NOMO-1 treated with DMSO at 0.1 percent for 48 hours (cell line): ENCODE results near the gene PTGER3.
A peak's percentile ranks its signal among the peaks of the same experiment; 100 is the strongest.
"Not testable (repeated sequence)": the region's sequence is repeated elsewhere in the genome, so short reads cannot be mapped to it uniquely, and the experiment has no call there.

Experiments used
- DNase-seq: peaks from one replicate; lab custom pipeline; 2025; ENCODE audit not compliant: unreplicated experiment; lab: John Stamatoyannopoulos, UW

The PTGER3 gene

DNA sequence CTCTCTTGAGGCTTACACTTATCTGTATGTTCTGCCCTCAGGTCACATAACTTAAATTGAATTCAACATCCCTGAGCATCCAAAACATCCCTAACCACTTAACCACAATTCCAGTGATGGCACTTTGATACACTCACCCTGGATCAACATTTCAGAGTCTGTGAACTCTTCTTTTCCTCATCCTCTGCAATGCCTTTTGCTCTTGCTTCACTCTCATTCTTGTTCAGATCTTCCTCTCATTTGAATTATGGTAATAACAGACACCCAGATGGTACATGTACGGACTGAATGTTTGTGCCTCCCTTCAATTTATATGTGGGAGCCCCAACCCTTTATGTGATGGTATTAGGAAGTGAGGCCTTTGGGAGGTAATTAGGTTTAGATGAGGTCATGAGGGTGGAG is 33.4 kb downstream of the PTGER3 start:
- DNase-seq = no peak

GRCh38 chr1:71002709-71003475 is 44.7 kb downstream of the PTGER3 start:
- DNase-seq = no peak

GRCh38 chr1:71001624-71002023 is 46.0 kb downstream of the PTGER3 start:
- no peak for DNase-seq

DNA sequence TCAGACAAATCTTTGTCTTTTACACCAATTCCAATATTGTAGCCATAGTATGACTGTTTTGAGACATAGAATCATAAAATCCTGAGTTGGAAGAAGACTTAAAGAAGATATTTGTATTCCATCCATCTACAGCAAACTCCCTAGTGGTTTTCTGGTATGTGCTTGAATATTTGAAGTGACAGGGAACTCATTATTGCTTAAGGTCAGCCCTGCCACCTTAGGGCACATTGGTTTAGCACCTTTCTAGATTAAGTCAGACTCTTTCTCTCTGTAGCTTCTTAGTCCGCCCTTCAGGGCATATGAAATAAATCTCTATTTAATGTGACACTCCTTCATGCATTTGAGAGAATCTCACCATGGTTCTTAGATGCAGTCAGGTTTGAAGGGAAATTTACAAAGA is 49.8 kb downstream of the PTGER3 start:
- no peak for DNase-seq

DNA sequence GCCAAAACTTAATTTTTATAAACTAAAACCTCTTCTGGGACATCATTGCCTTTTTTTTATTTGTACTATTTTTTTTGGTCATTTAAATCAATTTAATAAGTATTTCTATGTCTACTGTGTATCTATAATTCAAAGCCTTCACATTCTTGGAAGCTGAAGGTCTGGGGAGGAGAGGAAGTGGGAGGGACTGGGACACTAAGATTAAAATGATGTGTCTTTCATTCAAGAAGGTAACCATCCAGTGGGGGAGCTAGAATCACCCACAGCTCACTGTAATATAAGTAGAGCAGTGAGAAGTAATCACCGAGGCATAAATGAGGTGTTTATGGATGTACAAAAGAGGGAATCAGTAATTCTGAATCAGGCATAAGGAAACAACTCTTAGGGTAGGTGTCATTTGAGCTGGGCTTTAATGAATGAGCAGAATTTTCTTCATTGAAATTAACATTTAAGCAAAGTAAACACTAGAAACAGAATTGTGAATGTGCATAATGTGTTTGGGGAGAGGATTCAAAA is 52.8 kb downstream of the PTGER3 start:
- no peak for DNase-seq

GRCh38 chr1:70993798-70994197 is 53.8 kb downstream of the PTGER3 start:
- no peak for DNase-seq

DNA sequence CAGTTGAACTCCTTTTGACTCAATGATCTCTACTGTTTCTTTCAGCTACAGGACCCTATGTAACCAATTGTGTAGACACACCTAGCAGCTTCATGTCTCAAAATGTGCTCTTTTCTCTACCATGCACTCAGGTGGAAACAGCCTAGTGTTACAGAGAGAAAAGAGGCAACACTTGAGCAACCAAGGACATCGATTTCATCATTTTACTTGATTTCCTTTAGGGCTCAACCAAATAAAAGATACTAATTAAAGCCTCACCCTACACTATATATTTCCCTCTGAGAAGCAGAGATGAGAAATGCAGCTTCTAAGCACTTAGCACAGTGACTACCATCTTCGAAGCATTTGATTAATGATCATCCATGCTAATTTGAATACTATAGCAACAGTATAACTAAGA is 55.1 kb downstream of the PTGER3 start:
- DNase-seq = no peak

GRCh38 chr1:70990469-70991253 is 57.0 kb downstream of the PTGER3 start:
- no peak for DNase-seq

- no peak for DNase-seq
These were observed 60.1 kb downstream of the PTGER3 start for GRCh38 chr1:70987497-70987896.

DNA sequence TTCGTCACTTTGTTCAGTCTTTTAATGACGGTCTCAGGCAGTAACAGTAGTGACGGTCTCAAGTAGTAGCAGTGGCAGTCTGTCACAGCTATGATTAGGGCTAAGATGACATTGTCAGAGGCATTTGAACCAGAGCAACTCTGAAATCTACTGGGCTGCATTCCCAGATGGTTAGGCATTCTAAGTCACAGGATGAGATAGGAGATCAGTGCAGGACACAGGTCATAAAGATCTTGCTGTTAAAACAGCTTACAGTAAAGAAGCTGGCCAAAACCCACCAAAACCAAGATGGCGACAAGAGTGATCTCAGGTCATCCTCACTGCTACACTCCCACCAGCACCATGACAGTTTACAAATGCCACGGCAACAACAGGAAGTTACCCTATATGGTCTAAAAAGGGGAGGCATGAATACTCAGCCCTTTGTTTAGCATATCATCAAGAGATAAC is 61.8 kb downstream of the PTGER3 start:
- DNase-seq = not testable (repeated sequence)

- not testable (repeated sequence) for DNase-seq
These were observed 62.3 kb downstream of the PTGER3 start for GRCh38 chr1:70985278-70985677.

DNA sequence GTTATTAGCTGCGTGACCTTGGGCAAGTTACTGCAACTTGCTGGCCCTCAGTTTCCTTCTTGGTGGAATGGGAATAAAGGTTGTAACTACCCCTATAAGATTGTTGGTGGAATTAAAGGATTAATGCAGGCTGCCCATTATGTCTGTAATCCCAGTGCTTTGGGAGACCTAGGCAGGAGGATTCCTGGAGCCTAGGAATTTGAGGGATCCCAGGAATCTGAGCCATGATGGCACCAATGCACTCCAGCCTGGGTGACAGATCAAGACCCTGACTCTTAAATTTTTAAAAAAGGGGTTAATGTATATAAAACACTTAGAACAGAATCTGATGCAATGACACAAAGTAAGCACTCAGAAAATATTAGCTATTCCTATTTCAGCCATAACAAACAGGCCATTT is 67.3 kb downstream of the PTGER3 start:
- DNase-seq = no peak

GRCh38 chr1:70979881-70980280 is 67.7 kb downstream of the PTGER3 start:
- DNase-seq = peak; percentile 93

- DNase-seq = no peak
These were observed 68.3 kb downstream of the PTGER3 start for GRCh38 chr1:70979313-70979712.

GRCh38 chr1:70978623-70979022 is 69.0 kb downstream of the PTGER3 start:
- DNase-seq = peak; percentile 70

DNA sequence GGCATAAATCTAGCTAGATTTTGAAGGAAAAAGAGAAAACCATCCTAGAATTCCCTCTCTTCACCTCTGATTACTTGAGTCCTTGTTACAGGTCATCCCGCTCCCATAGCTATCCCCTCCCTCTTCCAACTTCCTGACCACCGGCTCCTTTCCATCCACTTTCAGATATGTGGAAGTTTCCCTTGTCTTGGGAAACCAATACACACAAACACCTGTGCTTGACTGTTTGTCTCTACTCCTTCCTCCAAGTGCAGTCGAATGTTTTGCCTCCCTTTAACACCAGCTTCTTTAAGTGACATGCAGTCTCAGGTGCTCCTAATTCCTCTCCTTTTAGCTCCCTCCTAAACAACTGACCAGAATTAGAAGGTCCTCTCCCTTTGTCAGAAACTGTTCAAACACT is 70.0 kb downstream of the PTGER3 start:
- DNase-seq = no peak

DNA sequence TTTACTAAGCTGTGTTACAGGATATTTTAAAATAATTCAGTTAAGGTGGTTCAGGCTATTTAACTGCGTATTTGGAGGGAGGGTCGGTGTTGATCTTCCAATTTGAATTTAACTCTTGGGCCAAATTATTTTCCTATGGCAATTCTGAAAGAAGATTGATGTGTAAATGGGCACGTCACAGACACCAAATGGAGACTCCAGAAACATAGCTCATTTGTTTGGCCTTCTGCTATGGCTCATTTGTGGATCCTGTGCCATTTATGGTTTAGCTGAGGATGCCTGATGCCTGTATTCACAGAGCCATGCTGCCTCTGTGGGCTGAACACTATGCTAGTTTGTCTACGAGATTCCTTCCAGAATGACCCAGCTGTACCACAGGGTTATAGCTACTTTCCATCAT is 70.6 kb downstream of the PTGER3 start:
- no peak for DNase-seq

GRCh38 chr1:70973754-70974153 is 73.9 kb downstream of the PTGER3 start:
- DNase-seq = no peak

DNA sequence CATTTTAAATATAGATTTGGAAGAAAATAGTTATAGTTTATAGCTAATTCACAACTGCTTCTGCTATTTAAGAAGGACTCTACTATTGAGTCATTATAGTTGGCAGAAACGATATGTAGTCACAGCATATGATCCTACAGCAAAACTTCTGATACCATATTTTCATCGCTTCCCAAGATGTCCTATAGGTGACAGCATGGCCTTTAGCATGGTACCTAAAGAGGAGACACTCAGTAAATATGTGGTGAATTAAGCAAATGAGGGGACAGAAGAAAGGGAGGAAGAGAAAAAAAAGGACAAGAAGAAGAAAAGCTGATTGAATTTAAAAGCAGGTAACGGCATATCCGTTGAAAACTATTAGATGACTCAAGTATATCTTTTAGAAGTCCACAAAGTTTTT is 77.2 kb downstream of the PTGER3 start:
- no peak for DNase-seq

GRCh38 chr1:70966018-70966638 is 81.5 kb downstream of the PTGER3 start:
- DNase-seq = no peak

DNA sequence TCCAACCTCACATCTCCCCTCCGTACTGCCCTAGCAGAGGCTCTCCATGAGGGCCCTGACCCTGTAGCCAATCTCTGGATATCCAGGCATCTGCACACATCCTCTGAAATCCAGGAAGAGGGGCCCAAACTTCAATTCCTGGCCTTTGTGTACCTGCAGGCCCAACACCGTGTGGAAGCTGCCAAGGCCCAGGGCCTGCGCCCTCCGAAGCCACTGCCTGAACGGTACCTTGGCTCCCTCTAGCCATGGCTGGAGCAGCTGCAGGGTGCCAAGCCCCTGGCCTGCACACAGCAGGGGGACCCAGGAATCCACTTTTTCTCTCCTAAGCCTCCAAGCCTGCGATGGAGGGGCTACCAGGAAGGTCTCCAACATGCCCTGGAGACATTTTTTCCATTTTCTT is 84.2 kb downstream of the PTGER3 start:
- no peak for DNase-seq
